GM21367 (cell line): ENCODE data around the gene AK5.

Experiments
- ATAC-seq: cut with Tn5 transposase; IDR thresholded peaks from one replicate; pipeline ENCODE4 v1.9.1; 2021; ENCODE audit not compliant: unreplicated experiment

Gene AK5

GRCh38 chr1:77583483-77583882 is 301.7 kb downstream of the AK5 start:
- no peak for ATAC-seq

GRCh38 chr1:77584884-77585283 is 303.1 kb downstream of the AK5 start:
- no peak for ATAC-seq

DNA sequence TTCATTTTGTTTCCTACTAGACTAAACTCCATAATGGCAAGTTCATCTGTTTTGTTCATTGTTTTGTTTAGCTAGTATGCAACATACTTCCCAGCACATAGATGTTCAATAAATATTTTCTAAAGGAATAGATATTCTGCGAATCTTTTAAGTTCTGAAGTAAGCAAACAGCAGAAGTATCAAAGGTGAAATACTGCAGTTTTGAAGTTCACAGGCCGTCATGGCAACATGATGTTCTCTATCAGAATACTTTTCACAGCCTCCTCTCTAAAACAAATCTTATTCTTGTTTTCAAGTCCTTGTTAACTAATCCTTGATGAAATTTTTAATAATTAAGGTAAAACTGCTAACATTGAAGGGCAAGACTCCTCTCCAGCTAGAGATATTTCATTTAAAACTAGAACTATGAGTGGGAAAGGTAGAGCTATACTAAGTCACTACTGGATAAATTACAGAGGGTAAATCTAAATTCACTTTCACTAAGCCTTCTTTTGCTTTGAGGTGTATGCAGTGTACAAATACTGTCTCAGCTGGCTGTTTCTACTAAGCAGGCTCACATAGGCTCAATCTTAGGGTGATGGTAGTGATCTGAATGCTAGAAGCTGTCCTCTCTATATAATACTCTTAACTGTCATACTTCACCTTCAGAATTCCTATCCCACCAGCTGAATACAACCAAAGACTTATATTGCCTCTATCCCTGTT is 303.9 kb downstream of the AK5 start:
- ATAC-seq, result no peak

DNA sequence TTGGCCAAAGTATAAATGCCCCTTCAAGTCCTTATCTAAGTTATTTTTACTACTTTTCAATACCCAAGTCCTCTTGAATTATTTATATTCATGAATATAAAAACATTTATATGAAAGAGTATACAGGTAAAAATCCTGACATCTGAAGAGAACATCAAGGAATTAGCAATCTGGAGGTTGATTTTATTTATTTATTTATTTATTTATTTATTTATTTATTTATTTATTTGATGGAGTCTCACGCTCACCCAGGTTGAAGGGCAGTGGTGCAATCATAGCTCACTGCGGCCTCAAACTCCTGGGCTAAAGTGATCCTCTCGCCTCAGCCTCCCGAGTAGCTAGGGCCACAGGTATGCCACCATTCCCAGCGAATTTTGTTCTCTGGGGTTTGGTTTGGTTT is 307.4 kb downstream of the AK5 start:
- no peak for ATAC-seq

- ATAC-seq, result no peak
Measured at GRCh38 chr1:77590651-77591050, 308.8 kb downstream of the AK5 start.

DNA sequence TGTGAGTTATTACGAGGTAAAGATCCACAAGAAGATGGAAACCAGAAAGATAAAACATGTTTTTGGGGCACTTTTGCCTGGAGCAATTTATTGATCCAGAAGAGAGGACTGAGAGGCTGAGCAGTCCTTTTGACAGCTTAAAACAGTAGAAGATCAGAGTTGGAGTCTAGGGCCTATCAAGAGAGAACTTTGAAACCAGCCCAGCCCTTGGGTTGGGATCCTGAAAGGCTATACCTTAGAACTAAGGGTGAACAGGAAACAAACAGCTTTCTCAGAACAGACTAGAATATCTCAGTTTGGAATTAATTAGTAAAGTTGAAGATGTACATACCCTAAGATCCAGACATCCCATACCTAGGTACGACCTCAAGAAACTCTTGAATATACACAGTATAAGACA is 311.1 kb downstream of the AK5 start:
- no peak for ATAC-seq

DNA sequence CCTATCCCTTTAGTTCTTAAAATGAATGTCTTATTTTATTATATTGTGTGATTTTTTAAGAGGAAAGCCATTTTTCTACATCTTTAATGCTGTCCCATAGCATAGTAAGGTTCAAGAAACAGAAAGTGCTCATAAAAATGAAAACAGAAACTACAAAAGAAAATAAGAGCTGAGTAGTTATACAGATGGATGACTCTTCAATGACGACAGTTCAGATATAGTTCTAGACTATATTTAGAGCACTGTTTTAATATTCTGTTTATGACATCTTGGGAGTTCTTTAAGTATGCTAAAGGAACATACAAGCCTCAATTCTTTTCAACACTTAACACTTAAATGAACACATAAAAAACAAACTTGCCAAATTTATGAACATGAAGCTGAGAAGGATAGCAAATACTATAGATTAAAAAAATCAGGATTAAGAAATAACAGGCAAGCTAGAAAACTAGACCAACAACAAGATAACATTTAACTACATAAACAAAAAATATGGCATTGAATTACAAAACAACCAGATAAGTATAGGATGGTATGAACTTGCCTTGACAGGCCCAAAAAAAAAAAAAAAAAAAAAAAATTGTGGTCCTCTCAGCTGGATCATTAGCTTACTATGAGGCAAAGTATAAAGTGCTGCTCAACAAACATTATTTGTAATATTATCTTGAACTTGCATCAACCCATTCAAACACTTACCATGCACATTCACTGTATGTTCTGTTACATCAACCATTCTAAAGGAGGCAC is 312.7 kb downstream of the AK5 start:
- peak; percentile 95 for ATAC-seq

- no peak for ATAC-seq
Measured at GRCh38 chr1:77597310-77597709, 315.5 kb downstream of the AK5 start.

GRCh38 chr1:77605246-77606026 is 323.6 kb downstream of the AK5 start:
- no peak for ATAC-seq

DNA sequence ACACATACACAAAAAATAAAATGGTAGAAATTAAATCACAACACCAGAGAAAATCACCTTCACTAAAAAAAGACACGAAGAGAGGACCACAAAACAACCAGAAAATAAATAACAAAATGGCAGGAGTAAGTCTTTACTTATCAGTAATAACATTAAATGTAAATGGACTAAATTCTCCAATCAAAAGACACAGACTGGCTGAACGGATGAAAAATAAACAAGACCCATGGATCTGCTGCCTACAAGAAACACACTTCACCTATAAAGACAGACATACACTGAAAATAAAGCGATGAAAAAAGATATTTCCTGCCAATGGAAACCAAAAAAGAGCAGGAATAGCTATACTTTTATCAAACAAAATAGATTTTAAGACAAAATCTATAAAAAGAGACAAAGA is 327.1 kb downstream of the AK5 start:
- ATAC-seq, result no peak
